Esophagus squamous epithelium (tissue), 4 donors: ENCODE measurements around the gene OSBPL10.

Experiments
- CTCF ChIP-seq, 6 experiments: fragments of 450-650 bp in 4 of 6; fragments of 200-600 bp in 2 of 6; sonication (generic) in 2 of 6; IDR thresholded peaks; one replicate each; pipeline ENCODE4 v1.5.1; 2016 to 2019; ENCODE audit warnings: antibody characterized with exemption in 6 of 6, mild to moderate bottlenecking in 4 of 6, moderate library complexity in 4 of 6
- POLR2A ChIP-seq, 4 donors: fragments of 450-650 bp; IDR thresholded peaks; one replicate each; pipeline ENCODE4 v1.6.1; 2017; ENCODE audit warnings: antibody characterized with exemption in 4 of 4, mild to moderate bottlenecking in 4 of 4, moderate library complexity in 3 of 4

- TF ChIP-seq CTCF (IDR thresholded peaks at IDR 0.05), result no peak
- no peak for TF ChIP-seq POLR2A (IDR thresholded peaks at IDR 0.05)
Observed at GRCh38 chr3:31616711-31617110, 364.4 kb downstream of the OSBPL10 start.
